Erythroblast (primary cell): ENCODE measurements around the gene NPHP4.

Experiments
- GATA1 ChIP-seq: IDR thresholded peaks from 2 replicates; pipeline ENCODE4 v1.6.1; 2011; ENCODE audit warnings: low read depth, mild to moderate bottlenecking, control low read depth, low read length, moderate library complexity
- POLR2A ChIP-seq: IDR thresholded peaks from 2 replicates; pipeline ENCODE4 v1.6.1; 2011; ENCODE audit warnings: mild to moderate bottlenecking, low read length

DNA sequence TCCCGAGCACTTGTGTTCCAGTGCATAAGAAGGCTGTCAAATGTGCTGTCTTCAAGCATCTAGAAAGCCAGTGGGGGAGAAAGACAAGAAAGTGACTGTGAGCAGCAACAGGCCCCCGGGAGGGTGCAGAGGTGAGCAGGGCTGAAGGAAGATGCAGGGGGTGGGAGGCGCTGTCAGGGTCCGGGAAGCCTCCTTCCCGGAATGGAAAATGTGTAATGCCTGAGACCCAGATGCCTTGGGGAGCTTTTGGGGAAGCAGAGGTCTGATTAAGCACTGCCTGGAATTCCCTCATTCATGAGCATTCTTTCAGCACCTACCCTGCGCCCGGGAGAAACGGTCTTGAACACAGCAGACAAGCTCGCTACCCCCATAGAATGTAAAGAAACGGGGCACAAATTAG lies 1.3 kb downstream of the NPHP4 start:
- no peak for TF ChIP-seq POLR2A
- TF ChIP-seq GATA1, result no peak
